ENCODE measurements around the gene LYPD4.

The LYPD4 gene

GRCh38 chr19:41850381-41850780, 5.9 kb upstream of the LYPD4 start:
- DNase-seq: no peak

- DNase-seq: no peak
Observed at GRCh38 chr19:41849067-41849466, 4.6 kb upstream of the LYPD4 start.

- no peak for DNase-seq
Observed at GRCh38 chr19:41848666-41849065, 4.2 kb upstream of the LYPD4 start.

- DNase-seq: no peak
Observed at GRCh38 chr19:41847351-41848105, 3.0 kb upstream of the LYPD4 start.

- DNase-seq: no peak
Observed at GRCh38 chr19:41845051-41845590, 638 bp upstream of the LYPD4 start.

DNA sequence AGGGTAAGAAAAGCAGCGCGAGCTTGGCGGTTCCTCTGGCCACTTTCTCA, 343 bp upstream of the LYPD4 start, which contains the start of gene DMRTC2:
TSS of gene DMRTC2 (plus strand) at position 42 of the 50 bp plus-strand sequence. CDS start 2,387 bp downstream, outside the sequence.
- DNase-seq: no peak

GRCh38 chr19:41843371-41843770, 1.1 kb downstream of the LYPD4 start:
- DNase-seq: no peak

DNA sequence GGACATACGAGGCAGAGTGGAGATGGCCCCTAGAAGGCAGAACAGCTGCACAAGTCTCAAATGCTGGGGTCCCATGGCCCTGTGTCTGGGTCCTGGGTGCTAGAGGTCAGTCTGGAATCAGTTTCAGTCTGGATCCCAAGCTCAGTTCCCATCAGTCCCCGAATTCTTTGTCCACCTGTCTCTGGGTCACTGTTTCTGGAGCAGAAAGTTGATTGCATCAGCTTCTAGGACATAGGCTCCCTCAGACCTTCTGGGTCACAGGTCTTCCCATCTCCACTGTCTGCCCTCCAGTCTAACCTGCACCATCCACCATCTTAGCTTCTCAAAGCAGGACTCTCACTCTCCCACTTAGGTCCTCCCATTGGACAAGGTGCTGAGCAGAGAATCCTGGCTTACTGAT, 5.3 kb downstream of the LYPD4 start:
- no peak for DNase-seq

- no peak for DNase-seq
Observed at GRCh38 chr19:41837981-41838708, 6.3 kb downstream of the LYPD4 start.

DNA sequence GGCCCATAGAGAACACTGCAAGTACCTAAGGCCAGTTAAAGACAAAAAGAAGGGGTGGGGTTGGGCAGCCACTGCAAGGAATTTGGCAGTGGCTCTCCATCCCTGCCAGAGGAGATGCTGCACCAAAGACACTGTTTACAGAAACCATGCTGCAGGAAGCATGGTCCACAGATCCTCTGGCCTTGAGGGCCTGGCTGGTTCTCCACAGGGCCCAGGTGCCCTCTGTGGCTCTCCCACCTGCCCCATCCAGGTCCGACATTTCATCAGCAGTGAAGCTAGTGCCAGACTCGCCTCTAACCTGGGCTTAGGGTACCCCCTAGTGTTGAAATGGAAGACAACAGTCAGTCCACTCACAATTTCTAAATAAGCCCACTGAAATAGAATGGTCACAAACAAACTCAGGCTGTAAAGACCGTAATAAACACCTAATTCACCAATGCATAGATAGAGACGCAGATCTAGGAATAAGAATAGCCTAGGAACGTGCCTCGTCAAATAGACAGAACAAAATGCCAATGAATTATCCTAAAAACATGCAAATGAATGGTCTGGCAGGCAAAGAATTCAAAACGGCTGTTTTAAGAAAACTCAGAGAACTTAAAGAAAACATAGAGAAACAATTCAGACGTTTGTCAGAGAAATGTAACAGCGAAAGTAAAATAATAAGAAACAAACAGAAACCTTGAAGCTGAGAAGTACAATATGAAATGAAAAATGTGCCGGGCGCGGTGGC, 23.3 kb downstream of the LYPD4 start:
- DNase-seq: no peak

- no peak for DNase-seq
Observed at GRCh38 chr19:41816761-41817160, 27.7 kb downstream of the LYPD4 start.

DNA sequence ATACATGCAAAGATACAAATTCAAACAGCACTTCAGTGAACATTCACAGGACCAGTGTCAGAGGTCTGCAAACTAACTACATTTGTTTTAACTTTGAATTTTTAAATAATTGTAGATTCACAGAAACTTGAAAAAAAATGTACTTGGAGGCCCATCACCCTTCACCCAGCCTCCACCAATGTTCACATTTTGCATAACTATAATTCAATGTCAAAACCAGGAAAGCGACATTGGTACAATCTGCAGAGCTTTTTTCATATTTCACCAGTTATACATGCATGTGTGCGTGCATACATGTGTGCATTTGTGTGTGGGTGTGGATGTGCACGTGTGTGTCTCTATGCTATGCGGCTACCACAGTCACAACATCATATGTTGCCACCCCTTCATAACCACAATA, 29.2 kb downstream of the LYPD4 start:
- DNase-seq: no peak

- DNase-seq: no peak
Observed at GRCh38 chr19:41813911-41814310, 30.6 kb downstream of the LYPD4 start.

GRCh38 chr19:41811981-41812380, 32.5 kb downstream of the LYPD4 start:
- DNase-seq: no peak

DNA sequence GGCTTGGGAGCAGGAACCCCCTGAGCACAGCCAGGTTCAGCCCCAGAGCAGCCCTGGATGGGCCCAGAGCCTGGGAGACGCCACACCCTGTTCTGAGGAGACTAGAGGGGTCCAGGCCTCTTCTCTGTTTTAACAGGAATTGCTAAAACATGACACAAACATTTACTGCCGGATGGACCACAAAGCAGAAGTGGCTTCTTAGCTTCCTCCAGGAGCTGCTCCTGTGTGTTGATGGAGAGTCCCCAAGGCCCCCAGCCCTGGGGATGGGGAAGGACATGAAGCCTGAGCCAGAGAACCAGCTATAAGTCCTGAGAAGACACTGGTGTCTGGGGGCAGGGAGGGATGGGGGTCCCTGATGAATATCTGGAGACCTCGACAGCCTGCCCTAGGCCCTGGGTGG, 33.4 kb downstream of the LYPD4 start:
- DNase-seq: no peak

DNA sequence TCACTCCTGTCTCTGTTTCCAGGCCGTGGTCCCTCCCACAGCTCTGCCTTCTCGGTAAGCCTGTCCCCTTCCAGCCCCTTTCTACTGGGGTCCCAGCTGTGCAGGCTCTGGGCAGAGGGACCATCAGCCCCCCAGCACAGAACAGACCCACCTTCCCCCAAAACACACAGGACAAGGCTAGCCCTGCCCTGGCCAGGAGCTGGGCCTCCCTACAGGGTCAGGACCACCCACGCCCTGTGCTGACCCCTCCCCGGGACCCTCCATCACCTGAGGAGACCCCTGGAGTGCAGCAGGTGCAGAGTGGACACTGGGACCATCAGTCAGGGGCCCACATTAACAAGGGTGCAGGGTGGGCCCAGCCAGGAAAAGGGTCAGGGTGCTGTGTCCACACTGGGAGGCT, 34.2 kb downstream of the LYPD4 start:
- no peak for DNase-seq

DNA sequence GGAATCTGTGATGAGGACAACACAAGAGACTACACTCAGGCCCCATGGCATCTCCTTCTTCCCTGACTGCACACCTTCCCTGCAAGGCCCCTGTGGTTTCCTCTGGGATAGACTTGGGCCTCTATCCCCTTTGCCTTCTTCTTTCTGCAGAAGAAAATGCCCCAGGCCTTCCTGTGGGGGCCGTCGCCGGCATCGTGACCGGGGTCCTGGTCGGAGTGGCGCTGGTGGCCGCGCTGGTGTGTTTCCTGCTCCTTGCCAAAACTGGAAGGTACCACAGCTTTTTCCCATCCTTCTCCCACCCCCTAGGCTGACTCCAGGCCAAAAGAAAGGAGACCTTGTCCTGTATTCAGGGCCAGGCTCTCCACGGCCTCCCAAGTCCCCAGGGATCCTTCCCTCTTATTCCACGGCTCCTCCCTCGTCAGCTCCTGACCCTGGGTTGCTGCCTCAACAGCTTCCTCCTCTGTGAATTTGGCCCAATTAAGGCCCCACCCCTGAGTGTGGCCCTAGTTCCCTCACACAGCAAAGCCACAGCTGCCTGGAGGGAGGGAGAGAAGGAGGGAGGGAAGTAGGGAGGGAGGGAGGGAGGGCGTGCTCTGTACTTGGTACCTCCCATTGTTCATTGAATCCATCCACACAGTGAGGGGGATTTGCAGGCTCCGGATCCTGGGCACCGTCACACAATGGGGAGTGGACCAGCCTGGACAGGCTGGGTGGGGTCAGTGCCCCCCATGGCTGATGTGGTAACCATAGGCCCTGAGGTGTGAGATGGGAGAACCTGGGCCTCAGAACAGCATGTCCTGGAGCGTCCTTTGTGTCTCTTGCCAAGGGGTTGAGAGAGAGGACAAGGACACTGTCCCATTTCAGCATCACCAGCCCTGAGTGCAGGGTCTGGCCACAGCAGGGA, 35.6 kb downstream of the LYPD4 start:
- DNase-seq: no peak

- no peak for DNase-seq
Observed at GRCh38 chr19:41807176-41807575, 37.3 kb downstream of the LYPD4 start.

GRCh38 chr19:41804336-41804735, 40.1 kb downstream of the LYPD4 start:
- no peak for DNase-seq

- no peak for DNase-seq
Observed at GRCh38 chr19:41802770-41803169, 41.7 kb downstream of the LYPD4 start.

DNA sequence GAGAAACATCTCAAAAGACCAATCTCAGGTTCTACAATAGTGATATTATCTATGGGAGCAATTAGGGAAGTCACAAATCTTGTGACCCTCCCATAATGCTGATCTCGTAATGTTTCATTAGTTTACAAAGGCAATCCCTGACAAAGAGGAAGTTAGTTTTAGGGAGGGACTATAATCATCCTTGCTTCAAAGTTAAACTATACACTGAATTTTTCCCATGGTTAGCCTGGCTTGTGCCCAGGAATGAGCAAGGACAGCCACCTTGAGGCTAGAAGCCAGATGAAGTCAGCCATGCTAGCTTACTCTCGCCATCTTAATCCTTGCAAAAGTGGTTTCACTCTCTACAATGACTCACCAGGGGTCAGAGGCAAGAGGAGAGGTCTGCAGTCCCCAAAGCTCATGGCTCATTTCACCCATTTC, 42.7 kb downstream of the LYPD4 start:
- no peak for DNase-seq

GRCh38 chr19:41801031-41801430, 43.5 kb downstream of the LYPD4 start:
- DNase-seq: no peak

GRCh38 chr19:41799444-41800000, 45.0 kb downstream of the LYPD4 start:
- no peak for DNase-seq
